LHCN-M2 (cell line): ENCODE measurements around the gene GRAMD1A. TPM values are rescaled to one million over a fixed set of nuclear protein-coding genes. Genes with fewer than 3 reads are reported as not detected.
"Not testable (repeated sequence)": the region's sequence is repeated elsewhere in the genome, so short reads cannot be mapped to it uniquely, and the experiment has no call there.

ENCODE experiments used
- DNase-seq: peaks from one replicate; pipeline ENCODE4 v3.0.0-alpha.2; 2012; ENCODE audit warnings: low read depth
- total RNA-seq: library from RNA; depleted of rRNA; stranded (reverse); fragments of >200 nt; gene quantifications from 2 replicates; pipeline ENCODE4 v1.2.3, GENCODE V29; 2014

GRAMD1A gene
- total RNA-seq, 1 experiment from 2014 or later: 22.5 TPM

DNA sequence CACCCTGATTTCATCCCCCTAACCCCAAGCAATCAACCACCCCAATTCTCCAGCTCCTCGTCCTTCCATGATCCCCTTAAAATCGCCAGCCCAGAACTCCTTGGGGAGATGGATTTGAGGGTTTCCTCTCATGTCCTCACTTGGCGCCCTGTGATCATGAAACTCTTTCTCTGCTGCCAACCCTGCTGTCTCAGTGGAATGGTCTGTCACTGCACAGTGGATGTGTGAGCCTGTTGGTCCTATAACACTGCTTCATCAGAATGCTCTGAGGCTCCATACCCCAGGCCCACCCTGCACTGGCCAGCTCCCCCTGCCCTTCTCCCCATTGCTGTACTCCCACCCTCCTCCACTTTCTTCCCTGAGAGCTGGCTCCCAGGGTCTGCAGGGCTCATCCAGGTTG is 23.5 kb upstream of the GRAMD1A start:
- no peak for DNase-seq

DNA sequence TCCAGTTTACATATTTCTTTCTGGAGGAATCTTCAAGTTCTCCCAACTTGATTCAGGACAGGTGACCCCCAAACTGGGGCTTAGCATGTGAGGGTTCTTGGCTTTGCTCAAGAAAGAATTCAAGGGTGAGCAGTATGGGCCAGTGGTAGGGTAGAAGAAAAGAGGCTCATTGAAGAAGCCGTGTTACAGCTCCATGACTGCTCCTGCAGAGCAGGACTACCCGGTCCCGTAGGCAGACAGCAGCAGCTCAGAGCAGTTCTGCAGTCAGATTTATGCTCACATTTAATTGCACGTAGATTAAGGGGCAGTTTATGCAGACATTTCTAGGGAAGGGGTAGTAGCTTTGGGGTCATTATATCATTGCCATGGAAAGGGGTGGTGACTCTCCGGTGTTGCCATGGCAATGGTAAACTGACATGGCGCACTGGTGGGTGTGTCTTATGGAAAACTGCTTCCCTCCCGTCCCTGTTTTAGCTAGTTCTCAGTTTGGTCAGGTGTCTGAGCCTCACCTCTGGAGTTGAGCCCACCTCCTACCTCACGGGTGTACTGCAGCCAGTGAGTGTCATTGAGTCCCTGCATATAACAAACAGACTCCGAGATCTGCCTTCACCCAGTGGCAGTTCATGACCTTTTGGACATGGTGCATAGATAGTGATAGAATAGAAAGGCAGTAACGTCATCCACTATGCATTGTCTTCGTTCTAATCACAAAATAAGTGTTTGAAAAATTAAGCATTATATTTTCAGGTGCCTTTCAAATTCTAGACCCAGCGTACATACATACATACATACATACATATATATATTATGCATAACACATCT is 20.1 kb upstream of the GRAMD1A start:
- no peak for DNase-seq

DNA sequence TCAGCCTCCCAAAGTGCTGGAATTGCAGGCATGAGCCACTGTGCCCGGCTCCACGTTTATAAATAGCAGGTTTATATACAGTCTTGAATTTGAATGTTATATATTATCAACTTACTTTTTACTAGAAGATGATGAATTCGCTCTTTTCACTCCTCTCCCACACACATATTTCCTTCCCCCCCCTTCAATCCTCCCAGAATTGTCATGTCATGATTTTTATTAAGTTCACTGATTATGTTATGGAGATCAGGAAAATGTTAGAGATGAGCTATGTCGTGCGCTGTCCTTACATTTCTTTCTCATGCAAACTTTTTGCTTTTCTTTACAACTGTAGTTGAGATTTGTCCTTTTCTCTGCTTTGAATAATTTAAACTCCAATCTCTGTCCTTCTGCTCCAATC is 17.8 kb upstream of the GRAMD1A start:
- DNase-seq: no peak

DNA sequence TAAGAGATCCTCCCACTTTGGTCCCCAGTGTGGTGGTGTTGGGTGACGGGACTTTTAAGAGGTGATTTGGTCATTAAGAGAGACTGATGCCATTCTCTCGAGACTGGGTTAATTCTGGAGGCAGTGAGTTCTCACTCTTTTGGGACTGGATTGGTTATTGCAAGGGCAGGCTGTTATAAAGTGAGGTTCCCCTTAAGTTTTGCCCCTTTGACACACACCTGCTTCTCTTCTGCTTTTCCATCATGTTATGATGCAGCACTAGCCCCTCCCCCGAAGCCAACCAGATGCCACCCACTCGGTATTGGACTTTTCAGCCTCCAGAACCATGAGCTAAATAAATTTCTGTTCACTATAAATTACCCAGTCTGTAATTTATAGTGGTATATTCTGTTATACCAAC is 16.3 kb upstream of the GRAMD1A start:
- DNase-seq: no peak

DNA sequence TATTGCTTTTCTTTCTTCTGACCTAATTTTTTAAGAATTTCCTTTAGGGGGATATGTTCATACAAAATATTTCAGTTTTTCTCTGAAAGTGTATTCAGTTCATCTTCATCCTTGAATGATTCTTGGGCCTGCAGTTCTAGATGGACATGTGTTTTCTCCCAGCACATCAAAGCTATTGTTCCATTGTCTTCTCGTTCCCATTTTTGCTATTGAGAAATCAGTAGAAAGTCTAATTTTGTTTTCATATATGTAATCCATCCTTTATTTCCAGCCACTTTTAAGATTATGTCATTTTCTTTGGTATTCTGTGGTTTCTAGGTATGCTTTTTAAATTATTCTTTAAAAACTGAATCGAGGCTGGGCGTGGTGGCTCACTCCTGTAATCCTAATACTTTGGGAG is 15.8 kb upstream of the GRAMD1A start:
- DNase-seq: no peak

DNA sequence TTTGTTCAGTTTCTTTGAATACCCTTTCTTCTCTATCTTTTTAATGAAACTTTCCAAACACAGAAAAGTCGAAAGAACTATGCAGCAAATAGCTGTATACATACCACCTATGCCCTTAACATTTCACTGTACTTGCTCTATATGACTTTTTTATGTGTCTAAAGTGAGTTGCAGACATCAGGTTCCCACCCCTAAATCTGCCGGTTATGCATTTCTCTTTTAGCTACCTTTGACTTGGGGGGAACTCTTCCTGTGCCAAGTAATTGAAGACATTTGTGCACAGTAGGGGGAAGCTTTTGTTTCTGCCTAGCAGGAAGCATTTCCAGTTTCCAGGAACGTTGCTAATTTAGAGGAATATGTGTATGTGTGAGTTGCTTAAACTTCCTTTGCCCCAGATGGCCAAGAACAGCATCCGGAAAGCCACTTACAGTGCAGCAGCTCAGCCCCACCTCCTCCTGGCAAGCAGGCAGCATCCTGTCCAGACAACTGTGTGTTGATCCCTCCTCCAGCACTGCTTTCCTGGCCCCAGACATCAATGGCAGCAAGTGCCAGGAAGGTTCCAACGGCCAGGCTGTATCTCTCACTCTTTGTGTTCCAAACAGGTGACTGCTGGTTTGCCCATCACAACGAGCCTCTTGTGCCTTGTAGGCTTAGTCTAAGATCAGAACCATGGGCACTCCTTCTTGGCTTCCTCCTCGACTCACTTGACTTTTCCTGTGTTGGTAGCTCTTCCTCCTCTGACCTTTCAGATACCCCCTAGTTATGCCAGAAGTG is 14.7 kb upstream of the GRAMD1A start:
- no peak for DNase-seq

DNA sequence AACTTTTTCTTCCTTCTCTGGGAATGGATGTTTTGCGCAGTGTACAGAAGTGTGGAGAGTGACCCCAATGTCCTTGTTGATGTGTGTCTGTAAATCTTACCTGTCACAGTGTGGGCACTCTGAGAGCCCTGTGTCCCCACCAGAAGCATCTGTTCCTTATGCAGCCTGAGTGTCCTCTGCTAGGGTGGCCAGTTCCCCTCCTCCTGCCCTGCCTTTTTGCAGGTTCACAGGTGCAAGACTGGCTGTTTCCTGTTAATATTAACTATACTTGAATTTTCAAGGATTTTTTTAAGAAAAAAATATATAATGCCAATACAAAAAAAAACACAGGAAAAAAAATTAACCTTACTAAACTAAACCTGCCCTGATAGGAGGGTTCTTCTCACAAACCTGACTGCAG is 12.0 kb upstream of the GRAMD1A start:
- DNase-seq: no peak

DNA sequence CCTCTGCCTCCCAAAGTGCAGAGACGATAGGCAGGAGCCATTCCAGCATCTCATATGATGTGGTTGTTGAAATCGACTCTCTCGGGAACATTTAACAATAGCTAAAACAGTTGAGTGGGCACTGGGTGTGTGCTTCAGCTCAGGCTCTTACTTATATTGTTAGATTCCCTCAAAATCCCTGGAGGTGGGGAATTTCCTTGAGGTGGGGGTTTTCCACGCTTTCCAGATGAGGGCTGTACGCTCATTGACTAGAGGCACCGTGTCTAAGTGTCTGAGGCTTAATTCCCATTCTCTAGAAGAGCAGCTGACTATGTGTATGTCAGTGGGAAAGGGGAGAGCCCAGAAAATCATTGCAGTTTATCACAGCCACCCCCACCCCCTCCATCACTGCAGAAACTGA is 10.8 kb upstream of the GRAMD1A start:
- no peak for DNase-seq

DNA sequence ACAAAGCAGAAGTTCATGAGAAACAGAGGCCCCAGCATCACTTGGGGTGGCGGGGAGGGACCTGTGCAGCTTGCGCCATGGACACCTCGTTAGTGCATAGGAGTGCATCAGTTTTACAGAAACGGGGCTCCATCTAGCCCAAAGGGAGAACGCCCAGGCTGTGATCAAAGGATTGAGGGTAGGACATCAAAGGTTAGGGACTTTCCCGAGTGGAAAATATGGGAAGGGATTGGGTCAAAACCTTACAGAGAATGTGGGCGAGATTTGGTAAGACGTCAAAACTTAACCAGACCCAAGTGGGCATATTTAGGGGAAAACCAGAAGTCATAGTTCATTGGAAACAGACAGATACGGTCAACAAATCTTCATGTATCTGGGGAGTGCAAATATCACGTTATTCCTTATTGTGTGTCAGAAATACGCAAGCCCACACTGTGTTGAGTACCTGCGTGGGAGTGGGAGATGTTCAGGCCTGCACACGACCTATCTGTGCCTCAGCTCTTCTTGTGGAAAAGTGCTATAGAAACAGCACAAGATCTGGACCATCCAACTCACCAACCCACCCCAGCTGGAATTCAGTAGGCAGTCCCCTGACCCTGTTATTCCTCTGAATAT is 9.4 kb upstream of the GRAMD1A start:
- DNase-seq: no peak

DNA sequence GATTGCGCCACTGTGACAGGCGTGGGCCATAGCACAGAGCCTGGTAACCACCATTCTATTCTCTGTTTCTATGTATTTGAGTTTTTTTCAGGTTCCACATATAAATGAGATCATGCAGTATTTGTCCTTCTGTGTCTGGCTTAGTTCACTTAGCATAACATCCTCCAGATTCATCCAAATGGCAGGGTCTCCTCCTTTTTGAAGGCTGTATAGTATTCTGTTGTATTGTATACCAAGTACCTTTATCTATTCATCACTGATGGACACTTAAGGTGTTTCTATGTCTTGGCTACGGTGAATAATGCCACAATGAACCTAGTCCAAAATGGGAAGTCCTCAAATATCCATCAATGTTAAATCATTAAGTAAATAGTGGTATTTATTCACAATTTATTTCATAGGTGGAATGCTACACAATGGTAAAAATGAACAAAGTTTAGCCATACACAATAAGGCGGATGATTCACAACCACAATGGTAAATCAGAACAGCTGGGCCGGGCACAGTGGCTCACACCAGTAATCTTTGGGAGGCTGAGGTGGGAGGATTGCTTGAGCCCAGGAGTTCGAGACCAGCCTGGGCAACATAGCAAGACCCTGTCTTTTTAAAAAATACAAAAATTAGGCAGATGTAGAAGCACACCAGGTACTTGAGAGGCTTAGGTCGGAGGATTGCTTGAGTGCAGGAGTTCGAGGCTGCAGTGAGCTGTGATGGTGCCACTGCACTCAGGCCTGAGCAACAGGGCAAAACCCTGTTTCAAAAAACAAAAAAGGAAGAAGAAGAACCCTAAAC is 8.4 kb upstream of the GRAMD1A start:
- DNase-seq: no peak

DNA sequence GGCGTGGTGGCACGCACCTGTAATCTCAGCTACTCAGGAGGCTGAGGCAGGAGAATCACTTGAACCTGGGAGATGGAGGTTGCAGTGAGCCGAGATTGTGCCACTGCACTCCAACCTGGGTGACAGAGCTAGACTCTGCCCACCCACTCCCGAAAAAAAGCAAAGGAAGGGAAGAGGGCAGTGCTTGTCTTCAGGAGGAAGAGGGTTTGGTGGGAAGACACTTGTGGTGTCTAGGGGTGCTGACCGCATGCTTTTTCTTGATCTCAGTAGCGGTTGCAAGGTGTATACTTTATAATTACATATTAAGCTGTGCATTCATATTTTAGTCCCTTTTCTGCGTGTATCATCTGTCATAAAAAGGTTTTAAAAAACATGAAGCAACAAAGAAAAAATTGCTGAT is 7.5 kb upstream of the GRAMD1A start:
- not testable (repeated sequence) for DNase-seq

DNA sequence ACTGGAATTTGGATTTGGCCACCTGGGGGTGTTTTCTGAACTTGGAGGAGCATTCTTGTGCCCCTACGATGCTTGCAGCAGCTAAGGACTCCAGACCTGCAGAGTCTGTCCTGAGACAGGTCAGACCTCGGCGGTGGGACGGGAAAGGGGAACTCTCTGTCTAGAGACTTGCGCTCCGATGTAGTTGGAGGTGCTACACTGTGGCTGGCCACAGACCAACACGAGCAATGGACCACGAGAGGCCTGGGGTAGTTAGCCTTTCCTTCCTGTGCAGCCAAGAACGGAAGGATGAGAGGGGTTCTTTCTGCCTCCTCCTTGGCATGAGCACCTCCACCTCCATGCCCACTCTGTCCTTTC is 5.9 kb upstream of the GRAMD1A start:
- DNase-seq: no peak

DNA sequence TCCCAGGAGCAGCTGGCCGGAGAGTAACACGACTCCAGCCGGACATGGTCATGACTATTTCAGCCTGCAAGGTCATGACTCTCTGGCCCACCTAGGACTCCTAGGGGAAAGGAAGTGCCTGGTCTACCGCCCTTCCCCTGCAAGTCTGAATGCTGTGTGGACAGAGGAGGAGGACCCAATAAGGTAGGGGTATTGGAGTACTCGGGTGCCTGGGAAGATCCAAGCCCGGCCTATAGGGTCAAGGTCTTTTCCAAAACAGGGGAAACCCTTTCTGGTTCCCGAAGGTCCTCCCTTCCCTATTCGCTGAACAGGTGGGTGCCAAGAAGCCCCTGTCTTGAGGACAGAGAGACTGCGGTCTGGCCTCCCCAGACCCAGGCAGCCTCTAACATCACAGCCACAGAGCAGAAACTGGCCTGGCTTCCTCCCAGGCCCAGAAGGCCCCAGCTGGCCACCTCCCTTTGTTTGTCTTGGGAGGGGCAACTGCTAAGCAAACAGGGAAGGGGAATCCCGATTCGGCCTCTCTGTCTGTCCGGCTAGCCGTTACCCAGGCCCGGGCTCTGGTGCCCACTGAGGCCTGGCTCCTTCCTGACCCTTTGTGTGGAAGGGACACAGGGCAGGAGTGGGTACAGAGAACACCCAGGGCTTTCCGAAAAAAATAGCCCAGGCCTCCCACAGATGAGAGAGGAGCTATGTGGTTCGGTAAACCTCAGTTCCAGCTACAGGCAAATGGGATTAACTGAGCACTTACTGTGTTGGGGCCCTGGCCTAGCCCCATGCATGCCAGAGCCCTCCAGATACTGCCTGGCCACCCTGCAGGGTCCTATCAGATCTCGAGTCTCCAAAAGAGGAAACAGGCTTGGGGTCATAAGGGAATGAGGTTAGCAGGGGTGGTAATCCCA is 5.2 kb upstream of the GRAMD1A start:
- no peak for DNase-seq

DNA sequence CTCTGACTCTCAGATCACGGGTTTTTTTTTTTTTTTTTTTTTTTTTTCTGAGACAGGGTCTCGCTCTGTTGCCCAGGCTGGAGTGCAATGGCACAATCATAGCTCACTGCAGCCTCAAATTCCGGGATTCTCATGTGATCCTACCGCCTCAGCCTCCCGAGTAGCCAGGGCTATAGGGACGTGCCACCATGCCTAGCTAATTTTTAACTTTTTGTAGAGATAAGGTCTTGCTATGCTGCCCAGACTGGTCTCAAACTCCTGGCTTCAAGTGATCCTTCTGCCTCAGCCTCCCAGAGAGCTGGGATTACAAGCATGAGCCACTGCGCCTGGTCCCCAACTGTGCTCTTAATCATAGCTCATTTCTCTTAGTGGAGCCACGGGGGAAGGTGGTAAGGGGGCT is 4.6 kb upstream of the GRAMD1A start:
- DNase-seq: no peak

DNA sequence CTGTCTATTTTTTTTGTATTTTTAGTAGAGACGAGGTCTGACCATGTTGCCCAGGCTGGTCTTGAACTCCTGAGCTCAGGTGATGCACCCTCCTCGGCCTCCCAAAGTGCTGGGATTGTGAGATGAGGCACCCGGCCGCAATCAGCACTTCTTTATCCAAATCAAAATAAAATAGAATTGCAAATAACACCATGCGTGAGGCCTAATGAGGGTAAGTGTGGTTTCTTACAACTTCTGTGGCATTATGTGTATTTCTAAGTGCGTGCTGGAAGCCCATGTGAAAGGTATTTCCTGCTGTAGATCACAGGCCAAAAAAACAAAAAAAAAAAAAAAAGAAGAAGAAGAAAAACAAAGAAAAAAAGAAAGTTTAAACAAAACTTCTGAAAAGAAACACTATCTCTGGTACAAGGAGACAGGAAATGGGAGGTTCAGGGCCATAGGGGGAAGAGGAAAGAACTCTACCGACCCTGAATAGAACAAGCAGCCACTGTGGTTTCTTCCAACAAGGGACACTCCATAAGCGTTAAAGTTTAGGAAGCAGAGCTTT is 3.0 kb upstream of the GRAMD1A start:
- DNase-seq: no peak

DNA sequence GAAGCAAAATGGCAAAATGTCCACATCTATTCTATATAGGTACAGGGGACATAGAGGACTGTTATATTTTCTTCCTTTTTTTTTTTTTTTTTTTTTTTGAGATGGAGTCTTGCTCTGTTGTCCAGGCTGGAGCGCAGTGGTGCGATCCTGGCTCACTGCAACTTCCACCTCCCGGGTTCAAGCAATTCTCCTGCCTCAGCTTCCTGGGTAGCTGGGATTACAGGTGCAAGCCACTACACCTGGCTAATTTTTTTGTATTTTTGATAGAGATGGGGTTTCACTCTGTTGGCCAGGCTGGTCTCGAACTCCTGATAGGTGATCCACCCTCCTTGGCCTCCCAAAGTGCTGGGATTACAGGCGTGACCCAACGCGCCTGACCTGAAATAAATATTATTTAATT is 1.9 kb upstream of the GRAMD1A start:
- DNase-seq: not testable (repeated sequence)

DNA sequence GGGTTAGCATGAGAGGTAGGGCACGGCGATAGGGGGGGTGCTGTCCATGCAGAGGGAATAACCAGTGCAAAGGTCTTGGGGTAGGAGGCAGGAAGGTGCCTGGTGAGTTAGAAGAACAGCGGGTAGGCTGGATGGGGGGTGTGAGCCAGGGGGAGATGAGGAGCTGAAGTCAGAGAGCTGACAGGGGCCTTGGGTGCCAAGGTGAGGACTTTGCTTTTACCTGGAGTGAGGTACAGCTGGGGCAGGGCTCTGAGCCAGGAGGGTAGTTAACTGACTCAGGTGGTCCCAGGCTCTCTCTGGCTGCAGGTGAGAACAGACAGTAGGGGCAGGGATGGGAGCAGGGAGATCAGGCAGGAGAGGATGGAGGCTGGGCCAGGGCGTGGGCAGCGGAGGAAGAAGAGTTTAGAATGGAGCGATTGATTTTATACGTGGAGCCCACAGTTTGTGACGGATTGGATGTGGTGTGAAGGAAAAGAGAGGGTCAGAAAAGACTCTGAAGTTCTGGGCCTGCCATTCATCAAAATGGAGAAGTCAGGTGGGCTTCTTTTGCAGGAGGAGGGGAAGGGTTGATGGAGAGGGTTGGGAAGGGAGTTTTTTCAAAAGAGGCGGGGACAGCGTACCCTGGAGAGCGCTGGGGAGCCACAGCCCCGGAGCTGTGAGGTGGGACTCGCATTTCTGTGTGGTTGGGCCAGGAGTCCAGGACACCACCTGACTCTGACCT is 1.2 kb upstream of the GRAMD1A start:
- DNase-seq: no peak

DNA sequence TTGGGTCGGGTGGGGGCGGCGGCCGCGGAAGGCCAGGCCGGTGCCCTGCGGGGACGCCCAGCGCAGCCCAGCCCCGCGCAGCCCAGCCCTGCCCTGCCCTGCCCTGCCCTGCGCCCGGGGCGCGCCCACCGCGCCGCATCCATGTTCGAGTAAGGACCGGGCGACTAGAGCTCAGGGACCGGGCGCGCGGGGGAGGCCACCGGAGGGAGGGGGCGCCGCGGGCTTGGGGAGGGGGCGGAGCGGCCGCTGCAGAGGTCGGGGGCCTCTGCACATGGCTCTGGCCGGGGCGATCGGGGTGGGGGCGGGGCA is 169 bp downstream of the GRAMD1A start:
- no peak for DNase-seq

DNA sequence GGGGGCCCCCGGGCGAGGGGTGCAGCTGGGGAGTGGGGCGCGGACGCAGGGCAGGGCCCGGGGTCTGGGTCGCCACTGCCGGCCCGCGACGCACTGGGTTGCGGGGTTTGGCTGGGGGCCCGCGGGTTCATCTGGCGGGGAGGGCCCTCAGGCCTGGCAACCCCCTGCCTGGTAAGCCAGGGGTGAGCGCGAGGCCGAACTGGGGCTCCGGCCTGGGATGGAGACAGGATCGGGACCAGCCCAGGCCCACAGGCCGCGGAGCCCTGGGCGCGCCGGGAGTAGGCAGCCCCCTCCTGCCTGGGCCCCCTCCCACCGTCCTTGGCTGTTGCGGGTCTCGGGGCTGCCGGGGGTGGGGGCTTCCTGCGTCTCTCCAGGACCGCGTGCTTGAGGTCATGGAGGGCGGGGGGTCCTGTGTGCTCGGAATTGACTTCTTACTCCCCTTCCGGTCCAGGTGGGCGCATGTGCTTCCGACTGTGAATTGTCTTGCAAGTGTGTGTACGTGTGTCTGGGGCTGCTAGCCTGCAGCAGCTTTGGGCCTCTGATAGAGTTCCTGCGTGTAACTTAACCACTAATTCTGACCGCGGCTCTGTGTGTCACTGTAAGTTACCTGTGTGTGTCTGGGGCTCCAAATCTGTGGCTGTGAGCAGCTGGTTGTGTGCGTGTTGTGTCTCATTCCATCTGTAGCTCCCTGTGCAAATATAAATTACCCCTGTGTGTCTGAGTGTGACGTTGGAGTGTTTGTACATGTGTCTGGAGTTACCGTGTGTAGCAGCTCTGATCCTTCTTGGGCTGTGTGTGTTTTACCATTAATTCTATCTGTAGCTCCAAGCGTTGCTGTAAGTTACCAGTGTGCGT is 751 bp downstream of the GRAMD1A start:
- peak; percentile 31 for DNase-seq
